GM23338 (cell line): ENCODE results near the gene KCNT1. TPM values are rescaled to one million over a fixed set of nuclear protein-coding genes. Genes with fewer than 3 reads are reported as not detected.

Source experiments
- ATAC-seq: fragments of 200-7000 bp; cut with Tn5 transposase; 3 replicates; pipeline ENCODE4 v1.9.1; 2020
- DNase-seq: peaks from one replicate; pipeline ENCODE4 v3.0.0-alpha.2; 2015; ENCODE audit warnings: low spot score
- H2AFZ ChIP-seq: fragments of 200-600 bp; sonication (generic); 2 replicates; pipeline ENCODE4 v1.8.0; 2016; ENCODE audit warnings: antibody characterized with exemption, mild to moderate bottlenecking, moderate library complexity
- H3F3A ChIP-seq: fragments of 200-600 bp; sonication (generic); replicated peaks from 2 replicates; pipeline ENCODE4 v1.8.0; 2017; ENCODE audit warnings: antibody characterized with exemption, mixed run types, low read depth
- H3K27ac ChIP-seq: fragments of 200-600 bp; sonication (generic); 2 replicates; pipeline ENCODE4 v1.6.1; 2016; ENCODE audit warnings: low read depth
- H3K27me3 ChIP-seq: fragments of 200-600 bp; sonication (generic); 2 replicates; pipeline ENCODE4 v1.8.0; 2016; ENCODE audit warnings: mild to moderate bottlenecking, mixed run types, moderate library complexity; ENCODE audit not compliant: insufficient read depth
- H3K36me3 ChIP-seq: fragments of 200-600 bp; sonication (generic); 2 replicates; pipeline ENCODE4 v1.8.0; 2016; ENCODE audit warnings: mild to moderate bottlenecking; ENCODE audit not compliant: insufficient read depth
- H3K4me1 ChIP-seq: fragments of 200-600 bp; sonication (generic); 2 replicates; pipeline ENCODE4 v1.8.0; 2016; ENCODE audit warnings: mild to moderate bottlenecking, moderate library complexity; ENCODE audit not compliant: insufficient read depth
- H3K4me2 ChIP-seq: fragments of 200-600 bp; sonication (generic); 2 replicates; pipeline ENCODE4 v1.7.1; 2017; ENCODE audit warnings: mixed run types
- H3K4me3 ChIP-seq: fragments of 200-600 bp; sonication (generic); 2 replicates; pipeline ENCODE4 v1.6.1; 2016; ENCODE audit warnings: mixed run types
- H3K79me2 ChIP-seq: fragments of 200-600 bp; sonication (generic); replicated peaks from 2 replicates; pipeline ENCODE4 v1.8.0; 2017; ENCODE audit warnings: mild to moderate bottlenecking; ENCODE audit not compliant: insufficient read depth
- H3K9me2 ChIP-seq: fragments of 200-600 bp; sonication (generic); 2 replicates; pipeline ENCODE4 v1.8.0; 2017; ENCODE audit not compliant: insufficient read depth
- H4K20me1 ChIP-seq: fragments of 200-600 bp; sonication (generic); replicated peaks from 2 replicates; pipeline ENCODE4 v1.8.0; 2017; ENCODE audit warnings: mild to moderate bottlenecking; ENCODE audit not compliant: insufficient read depth
- H3K27ac Mint-ChIP-seq: 2 replicates; pipeline ENCODE4 v1.8.0; 2020; ENCODE audit warnings: inconsistent platforms, mild to moderate bottlenecking, moderate library complexity, mixed read lengths
- H3K27me3 Mint-ChIP-seq: 3 replicates; pipeline ENCODE4 v1.8.0; 2022; ENCODE audit warnings: low read depth, mild to moderate bottlenecking, moderate library complexity, mixed read lengths, inconsistent platforms; ENCODE audit not compliant: insufficient read depth, poor library complexity
- H3K36me3 Mint-ChIP-seq: 3 replicates; pipeline ENCODE4 v1.8.0; 2021; ENCODE audit warnings: low read depth, mild to moderate bottlenecking, inconsistent platforms, moderate library complexity, mixed read lengths
- H3K4me1 Mint-ChIP-seq: 3 replicates; pipeline ENCODE4 v1.8.0; 2020; ENCODE audit warnings: mild to moderate bottlenecking, inconsistent platforms, mixed read lengths
- H3K4me3 Mint-ChIP-seq: 3 replicates; pipeline ENCODE4 v1.8.0; 2021; ENCODE audit warnings: moderate library complexity, mild to moderate bottlenecking, inconsistent platforms, mixed read lengths
- H3K9me3 Mint-ChIP-seq: 3 replicates; pipeline ENCODE4 v1.8.0; 2020; ENCODE audit warnings: moderate library complexity, mild to moderate bottlenecking, inconsistent platforms, mixed read lengths
- CREB1 ChIP-seq: fragments of 250-450 bp; sonication (Bioruptor Pico); IDR thresholded peaks from 2 replicates; pipeline ENCODE4 v1.5.0; 2020; ENCODE audit warnings: low read depth, mild to moderate bottlenecking, moderate library complexity
- CTCF ChIP-seq, 2 experiments: fragments of 200-600 bp in 1 of 2; sonication (generic) in 1 of 2; conservative IDR thresholded peaks; 2 replicates each; pipeline versions ENCODE4 v1.5.1 to v1.6.1; 2016 to 2017; ENCODE audit warnings: antibody characterized with exemption in 2 of 2, low read depth in 2 of 2, mild to moderate bottlenecking in 2 of 2, moderate library complexity in 1 of 2
- EZH2 ChIP-seq: fragments of 200-600 bp; sonication (generic); IDR thresholded peaks from one replicate; pipeline ENCODE4 v1.8.0; 2017; ENCODE audit warnings: antibody characterized with exemption, mild to moderate bottlenecking, low read depth; ENCODE audit not compliant: unreplicated experiment
- EZH2phosphoT487 ChIP-seq: fragments of 200-600 bp; sonication (generic); IDR thresholded peaks from one replicate; pipeline ENCODE4 v1.8.1; 2018; ENCODE audit warnings: antibody characterized with exemption; ENCODE audit not compliant: unreplicated experiment
- JUNB ChIP-seq: IDR thresholded peaks from one replicate; pipeline ENCODE4 v1.6.1; 2016; ENCODE audit warnings: antibody characterized with exemption; ENCODE audit not compliant: unreplicated experiment
- NANOG ChIP-seq: IDR thresholded peaks from 2 replicates; pipeline ENCODE4 v1.6.1; 2016; ENCODE audit warnings: antibody characterized with exemption, borderline replicate concordance
- POLR2AphosphoS5 ChIP-seq: IDR thresholded peaks from 2 replicates; pipeline ENCODE4 v1.6.1; 2016; ENCODE audit warnings: antibody characterized with exemption, low read depth
- REST ChIP-seq: IDR thresholded peaks from one replicate; pipeline ENCODE4 v1.6.1; 2018; ENCODE audit warnings: antibody characterized with exemption; ENCODE audit not compliant: unreplicated experiment
- STAT1 ChIP-seq: IDR thresholded peaks from one replicate; pipeline ENCODE4 v1.6.1; 2016; ENCODE audit warnings: antibody characterized with exemption; ENCODE audit not compliant: unreplicated experiment
- ZNF114 ChIP-seq: fragments of 250-450 bp; sonication (Bioruptor Pico); IDR thresholded peaks from 2 replicates; pipeline ENCODE4 v1.5.0; 2020; ENCODE audit warnings: mild to moderate bottlenecking, moderate library complexity
- ZNF331 ChIP-seq: fragments of 250-450 bp; sonication (Bioruptor Pico); IDR thresholded peaks from 2 replicates; pipeline ENCODE4 v1.5.0; 2020; ENCODE audit warnings: low read depth, mild to moderate bottlenecking, moderate library complexity
- polyA plus RNA-seq: library from polyadenylated mRNA; unstranded; fragments of >200 nt; fragmentation: Nextera tagmentation; extraction: Ambion mirVana; gene quantifications from 2 replicates; pipeline ENCODE4 v1.2.1, GENCODE V29; 2016
- total RNA-seq: library from RNA; depleted of rRNA; stranded (reverse); fragments of >200 nt; shearing (Covaris generic); gene quantifications from 2 replicates; pipeline ENCODE4 v1.2.3, GENCODE V29; 2014
- TF ChIP-seq, protein P1 (sequence below): IDR thresholded peaks from 2 replicates; pipeline ENCODE4 v1.6.1; 2016; ENCODE audit warnings: antibody characterized with exemption
- TF ChIP-seq, protein P2 (sequence below): fragments of 250-450 bp; sonication (Bioruptor Pico); IDR thresholded peaks from 2 replicates; pipeline ENCODE4 v1.5.0; 2020; ENCODE audit warnings: mild to moderate bottlenecking, moderate library complexity

The KCNT1 gene
- total and polyA plus RNA-seq, 2 experiments from 2014 or later: 0.05 to 0.28 TPM

GRCh38 chr9:135687216-135687615, 14.8 kb upstream of the KCNT1 start:
- Histone ChIP-seq H3K36me3 (no peaks in the 10 kb centered on the region), H4K20me1 (no peaks in the 10 kb centered on the region), H3K4me2 (no peak overlapping the region), H3F3A (no peaks in the 10 kb centered on the region), H3K79me2 (no peaks in the 10 kb centered on the region), H3K9me2 (no peaks in the 10 kb centered on the region), H3K4me3 (no peak overlapping the region), H3K27ac (no peak overlapping the region), H3K27me3 (no peaks in the 10 kb centered on the region), H2AFZ (no peak overlapping the region), H3K4me1 (no peaks in the 10 kb centered on the region)
- TF ChIP-seq CTCF (conservative IDR thresholded peaks at IDR 0.05; ENCODE audit: low read depth in 2 of 2) (no peak), ZNF331 (CRISPR knock-in tag) (no peak), EZH2 (no peak), EZH2phosphoT487 (no peak), CREB1 (CRISPR knock-in tag) (no peak), POLR2AphosphoS5 (no peak), STAT1 (no peak), REST (no peak), ZNF114 (CRISPR knock-in tag) (no peak), JUNB (no peak), NANOG (no peak)
- TF ChIP-seq, protein P1, sequence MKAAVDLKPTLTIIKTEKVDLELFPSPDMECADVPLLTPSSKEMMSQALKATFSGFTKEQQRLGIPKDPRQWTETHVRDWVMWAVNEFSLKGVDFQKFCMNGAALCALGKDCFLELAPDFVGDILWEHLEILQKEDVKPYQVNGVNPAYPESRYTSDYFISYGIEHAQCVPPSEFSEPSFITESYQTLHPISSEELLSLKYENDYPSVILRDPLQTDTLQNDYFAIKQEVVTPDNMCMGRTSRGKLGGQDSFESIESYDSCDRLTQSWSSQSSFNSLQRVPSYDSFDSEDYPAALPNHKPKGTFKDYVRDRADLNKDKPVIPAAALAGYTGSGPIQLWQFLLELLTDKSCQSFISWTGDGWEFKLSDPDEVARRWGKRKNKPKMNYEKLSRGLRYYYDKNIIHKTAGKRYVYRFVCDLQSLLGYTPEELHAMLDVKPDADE: no peak
- TF ChIP-seq, protein P2, sequence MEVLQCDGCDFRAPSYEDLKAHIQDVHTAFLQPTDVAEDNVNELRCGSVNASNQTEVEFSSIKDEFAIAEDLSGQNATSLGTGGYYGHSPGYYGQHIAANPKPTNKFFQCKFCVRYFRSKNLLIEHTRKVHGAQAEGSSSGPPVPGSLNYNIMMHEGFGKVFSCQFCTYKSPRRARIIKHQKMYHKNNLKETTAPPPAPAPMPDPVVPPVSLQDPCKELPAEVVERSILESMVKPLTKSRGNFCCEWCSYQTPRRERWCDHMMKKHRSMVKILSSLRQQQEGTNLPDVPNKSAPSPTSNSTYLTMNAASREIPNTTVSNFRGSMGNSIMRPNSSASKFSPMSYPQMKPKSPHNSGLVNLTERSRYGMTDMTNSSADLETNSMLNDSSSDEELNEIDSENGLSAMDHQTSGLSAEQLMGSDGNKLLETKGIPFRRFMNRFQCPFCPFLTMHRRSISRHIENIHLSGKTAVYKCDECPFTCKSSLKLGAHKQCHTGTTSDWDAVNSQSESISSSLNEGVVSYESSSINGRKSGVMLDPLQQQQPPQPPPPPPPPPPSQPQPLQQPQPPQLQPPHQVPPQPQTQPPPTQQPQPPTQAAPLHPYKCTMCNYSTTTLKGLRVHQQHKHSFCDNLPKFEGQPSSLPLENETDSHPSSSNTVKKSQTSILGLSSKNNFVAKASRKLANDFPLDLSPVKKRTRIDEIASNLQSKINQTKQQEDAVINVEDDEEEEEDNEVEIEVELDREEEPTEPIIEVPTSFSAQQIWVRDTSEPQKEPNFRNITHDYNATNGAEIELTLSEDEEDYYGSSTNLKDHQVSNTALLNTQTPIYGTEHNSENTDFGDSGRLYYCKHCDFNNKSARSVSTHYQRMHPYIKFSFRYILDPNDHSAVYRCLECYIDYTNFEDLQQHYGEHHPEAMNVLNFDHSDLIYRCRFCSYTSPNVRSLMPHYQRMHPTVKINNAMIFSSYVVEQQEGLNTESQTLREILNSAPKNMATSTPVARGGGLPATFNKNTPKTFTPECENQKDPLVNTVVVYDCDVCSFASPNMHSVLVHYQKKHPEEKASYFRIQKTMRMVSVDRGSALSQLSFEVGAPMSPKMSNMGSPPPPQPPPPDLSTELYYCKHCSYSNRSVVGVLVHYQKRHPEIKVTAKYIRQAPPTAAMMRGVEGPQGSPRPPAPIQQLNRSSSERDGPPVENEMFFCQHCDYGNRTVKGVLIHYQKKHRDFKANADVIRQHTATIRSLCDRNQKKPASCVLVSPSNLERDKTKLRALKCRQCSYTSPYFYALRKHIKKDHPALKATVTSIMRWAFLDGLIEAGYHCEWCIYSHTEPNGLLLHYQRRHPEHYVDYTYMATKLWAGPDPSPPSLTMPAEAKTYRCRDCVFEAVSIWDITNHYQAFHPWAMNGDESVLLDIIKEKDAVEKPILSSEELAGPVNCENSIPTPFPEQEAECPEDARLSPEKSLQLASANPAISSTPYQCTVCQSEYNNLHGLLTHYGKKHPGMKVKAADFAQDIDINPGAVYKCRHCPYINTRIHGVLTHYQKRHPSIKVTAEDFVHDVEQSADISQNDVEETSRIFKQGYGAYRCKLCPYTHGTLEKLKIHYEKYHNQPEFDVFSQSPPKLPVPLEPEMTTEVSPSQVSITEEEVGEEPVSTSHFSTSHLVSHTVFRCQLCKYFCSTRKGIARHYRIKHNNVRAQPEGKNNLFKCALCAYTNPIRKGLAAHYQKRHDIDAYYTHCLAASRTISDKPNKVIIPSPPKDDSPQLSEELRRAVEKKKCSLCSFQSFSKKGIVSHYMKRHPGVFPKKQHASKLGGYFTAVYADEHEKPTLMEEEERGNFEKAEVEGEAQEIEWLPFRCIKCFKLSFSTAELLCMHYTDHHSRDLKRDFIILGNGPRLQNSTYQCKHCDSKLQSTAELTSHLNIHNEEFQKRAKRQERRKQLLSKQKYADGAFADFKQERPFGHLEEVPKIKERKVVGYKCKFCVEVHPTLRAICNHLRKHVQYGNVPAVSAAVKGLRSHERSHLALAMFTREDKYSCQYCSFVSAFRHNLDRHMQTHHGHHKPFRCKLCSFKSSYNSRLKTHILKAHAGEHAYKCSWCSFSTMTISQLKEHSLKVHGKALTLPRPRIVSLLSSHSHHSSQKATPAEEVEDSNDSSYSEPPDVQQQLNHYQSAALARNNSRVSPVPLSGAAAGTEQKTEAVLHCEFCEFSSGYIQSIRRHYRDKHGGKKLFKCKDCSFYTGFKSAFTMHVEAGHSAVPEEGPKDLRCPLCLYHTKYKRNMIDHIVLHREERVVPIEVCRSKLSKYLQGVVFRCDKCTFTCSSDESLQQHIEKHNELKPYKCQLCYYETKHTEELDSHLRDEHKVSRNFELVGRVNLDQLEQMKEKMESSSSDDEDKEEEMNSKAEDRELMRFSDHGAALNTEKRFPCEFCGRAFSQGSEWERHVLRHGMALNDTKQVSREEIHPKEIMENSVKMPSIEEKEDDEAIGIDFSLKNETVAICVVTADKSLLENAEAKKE: no peak
- Mint-ChIP-seq H3K36me3 (no peaks in the 10 kb centered on the region), H3K9me3 (no peaks in the 10 kb centered on the region), H3K4me1 (no peaks in the 10 kb centered on the region), H3K27ac (no peak overlapping the region), H3K27me3 (peaks cover 4% of the 10 kb centered on the region), H3K4me3 (no peak overlapping the region)
- no peak for DNase-seq
- no peak for ATAC-seq
